GM19193 (cell line): Measurements from ENCODE around the gene CEP128.

Experiments used
- POLR2A ChIP-seq: IDR thresholded peaks from 4 replicates; pipeline ENCODE4 v1.6.1; 2011; ENCODE audit not compliant: insufficient read depth, insufficient read length; ENCODE audit errors: extremely low read depth

The CEP128 gene

GRCh38 chr14:80615831-80616230 lies 325.7 kb downstream of the CEP128 start:
- TF ChIP-seq POLR2A = no peak

DNA sequence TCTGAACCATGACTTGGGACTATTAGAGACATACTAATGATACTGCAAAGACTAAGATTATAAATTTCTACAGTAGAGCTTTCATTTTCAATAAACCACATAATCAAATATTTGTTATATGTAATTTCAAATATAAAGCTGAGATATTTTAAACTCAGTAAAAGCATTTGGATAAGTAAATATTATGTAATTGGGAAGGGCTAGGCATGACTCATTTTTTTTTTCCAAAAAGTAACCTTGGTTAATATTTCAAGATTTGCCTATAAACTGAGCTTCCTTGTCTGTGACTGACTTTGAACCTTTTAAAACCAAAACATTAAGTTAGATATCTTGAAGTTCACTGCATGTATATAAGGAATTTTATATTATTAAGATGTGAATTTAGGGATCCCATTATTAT lies 332.5 kb downstream of the CEP128 start:
- TF ChIP-seq POLR2A = no peak

- no peak for TF ChIP-seq POLR2A
Measured at GRCh38 chr14:80608563-80608962, 333.0 kb downstream of the CEP128 start.

- TF ChIP-seq POLR2A = no peak
Measured at GRCh38 chr14:80607430-80608190, 333.9 kb downstream of the CEP128 start.

DNA sequence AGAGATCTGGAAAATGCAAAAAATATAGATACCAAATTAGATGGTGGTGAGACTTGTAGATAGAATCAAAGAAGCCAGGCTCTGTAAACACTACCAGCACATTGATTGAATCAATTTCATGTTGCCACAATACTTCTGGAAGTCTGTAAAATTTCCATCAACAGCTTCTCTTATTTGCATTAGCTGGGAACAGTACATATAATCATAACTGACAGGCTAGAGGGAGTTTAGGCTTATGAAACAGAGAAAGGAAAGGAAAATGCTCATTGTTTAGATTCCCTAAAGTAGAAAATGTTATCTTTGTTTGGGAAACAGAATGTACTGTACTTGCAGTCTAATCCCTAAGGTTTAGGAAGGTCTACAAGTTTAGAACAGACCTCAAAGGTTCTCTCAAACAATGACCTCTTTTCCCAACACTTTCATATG lies 335.2 kb downstream of the CEP128 start:
- TF ChIP-seq POLR2A = no peak

- no peak for TF ChIP-seq POLR2A
Measured at GRCh38 chr14:80605536-80605935, 336.0 kb downstream of the CEP128 start.

- TF ChIP-seq POLR2A = no peak
Measured at GRCh38 chr14:80602946-80603345, 338.6 kb downstream of the CEP128 start.

DNA sequence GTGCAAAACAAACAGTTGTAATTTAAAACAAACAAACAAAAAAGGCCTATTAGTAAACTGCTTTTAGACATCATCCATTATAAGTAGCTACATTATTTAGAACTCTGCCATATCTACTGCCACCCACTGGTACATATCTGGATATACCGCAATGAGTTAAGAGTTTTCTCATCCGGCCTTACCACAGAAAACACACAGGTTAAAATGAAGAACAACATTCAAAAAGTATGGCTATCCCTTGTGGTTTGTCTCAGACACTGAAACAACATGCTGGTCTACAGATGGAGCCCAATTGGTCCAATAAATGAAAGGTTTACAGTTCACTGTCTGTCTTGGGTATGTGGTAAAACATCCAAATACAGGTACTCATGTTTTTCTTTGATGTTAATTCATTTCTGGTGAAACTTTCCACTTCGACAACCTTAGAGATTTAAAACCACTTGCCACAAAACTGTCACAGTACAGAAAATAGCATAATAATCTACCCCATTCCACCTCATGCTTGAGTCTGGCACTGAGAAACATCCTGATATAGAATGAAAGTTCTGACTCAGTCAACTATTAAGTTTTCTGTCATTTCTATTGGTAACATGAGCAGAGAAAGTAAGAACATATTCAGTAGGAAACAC lies 354.3 kb downstream of the CEP128 start:
- TF ChIP-seq POLR2A = no peak

DNA sequence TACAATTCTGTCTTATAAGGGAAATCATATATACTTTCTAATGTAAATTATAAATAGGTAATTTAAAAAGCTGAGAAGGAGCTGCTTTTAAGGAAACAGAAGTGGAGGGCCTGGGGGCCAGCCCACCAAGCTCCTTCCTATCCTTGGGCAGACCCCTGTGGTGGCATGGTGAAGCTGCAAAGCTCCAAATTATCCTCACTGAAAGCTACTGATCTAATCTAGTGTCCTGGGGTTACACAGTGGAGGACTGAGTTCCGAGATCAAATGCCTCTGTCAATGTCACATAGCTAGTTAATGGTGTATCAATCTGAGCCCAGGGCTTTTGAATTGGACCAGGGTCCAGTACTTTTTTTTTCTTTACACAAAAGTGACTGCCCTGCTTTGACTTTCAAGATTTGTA lies 355.4 kb downstream of the CEP128 start:
- TF ChIP-seq POLR2A = no peak

- no peak for TF ChIP-seq POLR2A
Measured at GRCh38 chr14:80585506-80585835, 356.1 kb downstream of the CEP128 start.

- no peak for TF ChIP-seq POLR2A
Measured at GRCh38 chr14:80584744-80585505, 356.6 kb downstream of the CEP128 start.

DNA sequence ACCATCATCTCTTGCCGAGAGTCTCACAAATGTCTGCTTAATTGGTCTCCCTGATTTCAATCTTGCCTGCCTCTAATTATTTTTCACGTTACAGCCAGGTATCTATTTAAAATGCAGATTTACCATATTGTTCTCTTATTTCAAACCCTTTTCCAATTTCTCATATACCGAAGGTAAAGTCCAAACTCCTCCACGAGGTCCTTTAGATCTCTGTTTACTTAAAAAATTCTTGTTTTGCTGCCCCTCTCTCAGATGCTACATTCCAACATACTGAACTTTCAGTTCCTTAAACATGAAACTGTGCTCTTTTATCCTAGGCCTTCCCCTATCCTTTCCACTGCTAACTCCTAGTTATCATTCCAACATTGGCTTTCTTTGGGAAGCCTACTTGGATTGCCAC lies 363.9 kb downstream of the CEP128 start:
- TF ChIP-seq POLR2A = no peak

GRCh38 chr14:80576401-80576800 lies 365.1 kb downstream of the CEP128 start:
- no peak for TF ChIP-seq POLR2A

- no peak for TF ChIP-seq POLR2A
Measured at GRCh38 chr14:80575763-80576162, 365.8 kb downstream of the CEP128 start.

- TF ChIP-seq POLR2A = no peak
Measured at GRCh38 chr14:80572666-80573065, 368.9 kb downstream of the CEP128 start.

DNA sequence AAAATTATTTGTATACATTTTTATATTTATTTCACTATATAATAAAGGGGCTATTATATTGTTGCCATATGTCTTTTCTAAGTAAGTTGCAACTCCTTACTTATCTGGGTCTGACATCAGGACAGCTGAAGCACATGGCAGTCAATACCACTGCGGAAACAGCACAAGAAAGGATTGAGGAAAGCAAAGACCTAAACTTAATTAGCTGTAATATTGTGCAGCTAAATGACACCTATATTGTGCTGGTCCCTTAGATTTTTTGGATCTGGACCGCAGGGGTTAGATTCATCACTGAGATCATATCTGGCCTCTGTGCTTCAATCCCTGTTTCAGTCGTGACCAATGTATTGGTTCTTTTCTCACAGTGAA lies 370.6 kb downstream of the CEP128 start:
- no peak for TF ChIP-seq POLR2A
